ENCODE measurements around the gene PHF5A.

PHF5A gene, protein sequence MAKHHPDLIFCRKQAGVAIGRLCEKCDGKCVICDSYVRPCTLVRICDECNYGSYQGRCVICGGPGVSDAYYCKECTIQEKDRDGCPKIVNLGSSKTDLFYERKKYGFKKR

DNA sequence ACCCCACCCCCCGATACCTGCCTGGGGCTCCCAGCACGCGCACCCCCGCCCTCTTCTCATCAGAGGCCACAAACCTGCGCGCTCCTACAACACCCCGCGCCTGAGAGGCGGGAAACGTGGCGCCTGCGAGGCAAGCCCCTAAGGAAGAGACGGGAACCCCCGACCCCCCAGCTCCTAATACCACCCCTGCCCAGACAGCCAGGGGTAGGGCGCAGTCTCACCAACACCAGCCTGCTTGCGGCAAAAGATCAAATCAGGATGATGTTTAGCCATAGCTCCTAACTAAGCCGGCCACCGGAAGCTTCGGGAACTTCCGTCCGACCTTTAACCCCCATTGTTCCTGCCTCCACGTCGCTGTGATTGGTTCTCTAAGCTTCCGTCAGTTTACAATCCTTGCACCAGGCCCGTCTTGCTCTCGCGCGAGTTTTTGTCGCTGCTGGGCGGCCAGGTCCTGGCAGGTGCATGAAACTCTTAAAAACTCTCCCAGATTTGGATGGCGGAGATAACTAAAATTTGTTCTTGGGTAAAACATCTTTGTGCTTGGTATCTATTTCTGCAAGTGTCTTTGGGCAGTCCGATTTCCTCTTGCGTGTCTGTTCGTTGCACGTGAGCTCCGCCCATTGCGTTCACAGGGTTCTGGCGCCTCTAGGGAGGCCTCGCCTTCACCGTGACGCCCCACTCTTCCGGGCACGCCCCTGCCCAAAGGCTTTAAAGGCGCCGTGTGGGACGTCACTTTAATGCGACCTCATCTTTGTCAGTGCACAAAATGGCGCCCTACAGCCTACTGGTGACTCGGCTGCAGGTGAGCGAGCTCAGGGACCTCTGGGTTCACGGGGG lies at the start of gene PHF5A, which contains the start of gene ACO2:
Gene PHF5A (minus strand): TSS at position 312 of the 837 bp plus-strand sequence. CDS start 39 bp downstream, at position 273.
Gene ACO2 (plus strand): TSS at position 737 of the 837 bp plus-strand sequence. CDS start 30 bp downstream, at position 767.
- no peaks in the 10 kb centered on the region for H3K9me3 Mint-ChIP-seq
- H3K27me3 Mint-ChIP-seq, result no peaks in the 10 kb centered on the region
- H3K4me3 Mint-ChIP-seq, result peak within 1 kb of the TSS; percentile 97
- peak; percentile 100 for DNase-seq
- peak within 1 kb of the TSS; percentile 100 for H3K27ac Mint-ChIP-seq
- H3K4me1 Mint-ChIP-seq (ENCODE audit: low read depth), result peaks cover 65% of the 10 kb centered on the region
- peaks cover 89% of the 10 kb centered on the region for H3K36me3 Mint-ChIP-seq (ENCODE audit: low read depth)

DNA sequence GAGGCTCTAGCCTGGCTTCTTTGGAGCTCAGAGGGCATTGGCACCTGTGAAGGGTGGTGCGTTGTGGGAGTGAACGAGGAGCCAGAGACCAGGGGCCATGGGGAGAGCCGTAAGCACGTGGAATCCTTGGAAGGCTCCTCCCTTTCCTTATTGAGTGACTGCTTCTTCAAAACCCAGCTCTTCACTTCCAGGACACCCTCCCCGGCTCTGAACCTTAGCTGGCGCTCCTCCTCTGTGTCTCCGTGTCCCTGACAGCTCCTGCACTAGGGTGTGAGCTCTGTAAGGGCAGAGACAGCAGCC lies 49.5 kb upstream of the PHF5A start:
- Mint-ChIP-seq H3K27ac (peak overlapping the region; percentile 82), H3K36me3 (ENCODE audit: low read depth) (peaks cover 81% of the 10 kb centered on the region), H3K4me1 (ENCODE audit: low read depth) (peaks cover 11% of the 10 kb centered on the region), H3K9me3 (no peaks in the 10 kb centered on the region), H3K27me3 (no peaks in the 10 kb centered on the region), H3K4me3 (no peak overlapping the region)
- DNase-seq, result no peak

DNA sequence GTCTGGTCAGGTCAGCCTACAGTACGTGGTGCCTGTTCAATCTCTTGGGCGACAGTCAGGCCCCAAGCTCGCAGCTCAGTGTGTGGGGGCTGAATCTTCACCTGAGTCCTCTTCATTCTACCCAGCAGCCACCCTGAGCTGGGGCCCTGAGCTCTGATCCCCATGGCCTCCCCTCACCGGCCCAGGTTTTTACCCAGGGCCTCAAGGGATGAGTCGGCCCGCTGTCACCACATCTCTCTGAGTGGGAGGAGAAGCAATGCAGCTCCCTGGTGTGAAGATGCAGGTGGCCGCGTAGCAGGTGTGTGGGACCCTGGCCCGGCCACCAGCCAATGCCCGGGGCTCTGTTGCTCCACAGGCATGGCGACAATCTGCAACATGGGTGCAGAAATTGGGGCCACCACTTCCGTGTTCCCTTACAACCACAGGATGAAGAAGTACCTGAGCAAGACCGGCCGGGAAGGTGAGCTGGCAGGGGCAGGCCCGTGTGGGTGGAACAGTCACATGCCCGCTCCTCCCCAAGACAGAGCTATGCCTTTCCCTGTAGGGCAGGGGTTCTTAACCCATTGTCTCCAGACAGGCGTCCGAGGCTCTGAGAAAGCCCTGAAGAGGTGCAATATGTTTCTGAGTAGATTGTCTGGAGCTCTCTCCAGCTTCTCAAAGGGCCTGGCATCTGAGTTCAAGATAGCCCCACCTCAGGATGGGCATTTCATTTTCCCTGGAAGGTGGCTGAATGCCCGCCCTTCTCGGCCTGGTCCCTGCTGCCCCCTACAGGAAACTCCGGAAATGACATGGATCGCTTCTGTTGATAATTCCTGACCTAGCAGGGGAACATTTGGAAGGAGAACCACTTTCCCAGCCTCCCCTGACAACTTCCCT lies 48.9 kb upstream of the PHF5A start:
- H3K4me1 Mint-ChIP-seq (ENCODE audit: low read depth), result peaks cover 11% of the 10 kb centered on the region
- peaks cover 81% of the 10 kb centered on the region for H3K36me3 Mint-ChIP-seq (ENCODE audit: low read depth)
- no peaks in the 10 kb centered on the region for H3K27me3 Mint-ChIP-seq
- DNase-seq, result peak; percentile 56
- peak overlapping the region; percentile 82 for H3K27ac Mint-ChIP-seq
- H3K4me3 Mint-ChIP-seq, result no peak overlapping the region
- H3K9me3 Mint-ChIP-seq, result no peaks in the 10 kb centered on the region

GRCh38 chr22:41516462-41516861 lies 48.0 kb upstream of the PHF5A start:
- Mint-ChIP-seq H3K27ac (no peak overlapping the region), H3K36me3 (ENCODE audit: low read depth) (peaks cover 88% of the 10 kb centered on the region), H3K4me3 (no peak overlapping the region), H3K4me1 (ENCODE audit: low read depth) (peaks cover 11% of the 10 kb centered on the region), H3K9me3 (no peaks in the 10 kb centered on the region), H3K27me3 (no peaks in the 10 kb centered on the region)
- no peak for DNase-seq

- Mint-ChIP-seq H3K27me3 (no peaks in the 10 kb centered on the region), H3K9me3 (no peaks in the 10 kb centered on the region), H3K4me3 (no peak overlapping the region), H3K36me3 (ENCODE audit: low read depth) (peaks cover 94% of the 10 kb centered on the region), H3K27ac (peak overlapping the region; percentile 60), H3K4me1 (ENCODE audit: low read depth) (peaks cover 11% of the 10 kb centered on the region)
- DNase-seq, result no peak
Measured at GRCh38 chr22:41513391-41513790, 44.9 kb upstream of the PHF5A start.

DNA sequence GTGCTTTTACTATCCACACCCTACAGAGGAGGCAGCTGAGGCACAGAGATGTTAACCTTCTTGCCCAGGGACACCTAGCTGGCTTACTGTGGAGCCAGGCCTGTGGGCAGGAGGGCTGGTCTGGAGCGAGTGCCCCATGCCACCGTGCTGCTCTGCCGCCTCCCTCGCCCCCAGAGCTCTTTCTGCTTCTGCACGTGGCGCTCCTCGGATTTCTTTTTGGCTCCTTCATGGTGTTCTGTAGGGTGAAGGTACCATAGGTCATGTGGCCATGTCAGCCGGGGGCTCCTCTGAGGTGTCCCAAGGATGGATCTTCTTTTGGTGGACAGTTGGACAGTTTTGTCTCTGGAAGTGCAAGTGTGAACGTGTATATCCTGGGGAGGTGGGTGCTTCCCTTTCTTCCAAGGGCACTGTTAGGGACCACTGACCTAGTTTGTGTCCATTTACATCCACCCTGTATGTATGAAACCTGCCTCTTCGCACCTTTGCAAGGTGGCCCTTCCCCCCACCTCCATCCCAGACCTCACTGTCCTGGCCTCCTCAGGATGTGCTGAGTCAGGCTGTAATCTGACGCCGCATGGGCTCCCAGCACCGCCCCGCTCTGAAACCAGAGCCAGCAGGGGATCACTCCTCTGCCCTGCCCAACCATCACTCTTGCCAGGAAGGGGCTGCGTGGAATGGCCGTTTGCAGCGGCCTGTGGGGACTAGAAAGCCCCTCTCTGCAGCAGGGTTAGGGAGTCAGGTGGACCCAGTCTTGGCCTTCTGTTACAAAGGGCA lies 44.1 kb upstream of the PHF5A start:
- H3K27ac Mint-ChIP-seq, result no peak overlapping the region
- DNase-seq, result no peak
- H3K36me3 Mint-ChIP-seq (ENCODE audit: low read depth), result peaks cover 94% of the 10 kb centered on the region
- no peaks in the 10 kb centered on the region for H3K9me3 Mint-ChIP-seq
- H3K4me3 Mint-ChIP-seq, result no peak overlapping the region
- no peaks in the 10 kb centered on the region for H3K27me3 Mint-ChIP-seq
- peaks cover 11% of the 10 kb centered on the region for H3K4me1 Mint-ChIP-seq (ENCODE audit: low read depth)

DNA sequence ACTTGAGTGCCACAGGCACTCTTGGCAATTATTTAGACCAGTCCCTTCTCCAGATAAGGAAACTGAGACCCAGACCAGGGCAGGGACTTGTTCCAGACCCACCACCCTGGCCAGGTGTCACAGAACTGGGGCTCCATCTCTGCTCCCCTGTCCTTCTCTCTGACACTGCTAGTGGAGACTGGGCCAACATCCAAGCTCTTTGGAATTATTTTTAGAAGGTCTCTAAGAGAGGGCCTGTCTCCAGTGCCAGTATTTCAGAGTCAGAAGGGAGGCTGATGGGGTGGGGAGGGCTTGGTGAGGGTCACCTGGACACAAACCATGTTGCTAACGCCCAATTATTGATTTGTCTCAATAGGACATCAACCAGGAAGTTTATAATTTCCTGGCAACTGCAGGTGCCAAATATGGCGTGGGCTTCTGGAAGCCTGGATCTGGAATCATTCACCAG lies 43.1 kb upstream of the PHF5A start:
- H3K9me3 Mint-ChIP-seq, result no peaks in the 10 kb centered on the region
- H3K27ac Mint-ChIP-seq, result no peak overlapping the region
- no peaks in the 10 kb centered on the region for H3K27me3 Mint-ChIP-seq
- DNase-seq, result no peak
- H3K4me3 Mint-ChIP-seq, result no peak overlapping the region
- H3K36me3 Mint-ChIP-seq (ENCODE audit: low read depth), result peaks cover 94% of the 10 kb centered on the region
- peaks cover 2% of the 10 kb centered on the region for H3K4me1 Mint-ChIP-seq (ENCODE audit: low read depth)

GRCh38 chr22:41508770-41509170 lies 40.3 kb upstream of the PHF5A start:
- Mint-ChIP-seq H3K4me1 (ENCODE audit: low read depth) (peaks cover 2% of the 10 kb centered on the region), H3K9me3 (no peaks in the 10 kb centered on the region), H3K4me3 (no peak overlapping the region), H3K27me3 (no peaks in the 10 kb centered on the region), H3K36me3 (ENCODE audit: low read depth) (peaks cover 84% of the 10 kb centered on the region), H3K27ac (no peak overlapping the region)
- DNase-seq, result no peak

- H3K36me3 Mint-ChIP-seq (ENCODE audit: low read depth), result peaks cover 82% of the 10 kb centered on the region
Measured at GRCh38 chr22:41507330-41508063, 39.0 kb upstream of the PHF5A start.

GRCh38 chr22:41505511-41506220 lies 37.2 kb upstream of the PHF5A start:
- H3K27ac Mint-ChIP-seq, result no peak overlapping the region
- no peak overlapping the region for H3K4me3 Mint-ChIP-seq
- H3K4me1 Mint-ChIP-seq (ENCODE audit: low read depth), result peaks cover 2% of the 10 kb centered on the region
- no peak for DNase-seq
- H3K36me3 Mint-ChIP-seq (ENCODE audit: low read depth), result peaks cover 84% of the 10 kb centered on the region
- no peaks in the 10 kb centered on the region for H3K9me3 Mint-ChIP-seq
- no peaks in the 10 kb centered on the region for H3K27me3 Mint-ChIP-seq

More at GRCh38 chr22:41507330-41508063, 39.0 kb upstream of the PHF5A start:
- Mint-ChIP-seq H3K4me1 (ENCODE audit: low read depth) (peaks cover 2% of the 10 kb centered on the region), H3K9me3 (no peaks in the 10 kb centered on the region), H3K4me3 (no peak overlapping the region), H3K27ac (peak overlapping the region; percentile 8), H3K27me3 (no peaks in the 10 kb centered on the region)
- DNase-seq, result no peak

- Mint-ChIP-seq H3K9me3 (no peaks in the 10 kb centered on the region), H3K4me1 (ENCODE audit: low read depth) (peaks cover 2% of the 10 kb centered on the region), H3K27ac (no peak overlapping the region), H3K4me3 (no peak overlapping the region), H3K27me3 (no peaks in the 10 kb centered on the region), H3K36me3 (ENCODE audit: low read depth) (peaks cover 82% of the 10 kb centered on the region)
- no peak for DNase-seq
Measured at GRCh38 chr22:41504816-41505215, 36.3 kb upstream of the PHF5A start.

DNA sequence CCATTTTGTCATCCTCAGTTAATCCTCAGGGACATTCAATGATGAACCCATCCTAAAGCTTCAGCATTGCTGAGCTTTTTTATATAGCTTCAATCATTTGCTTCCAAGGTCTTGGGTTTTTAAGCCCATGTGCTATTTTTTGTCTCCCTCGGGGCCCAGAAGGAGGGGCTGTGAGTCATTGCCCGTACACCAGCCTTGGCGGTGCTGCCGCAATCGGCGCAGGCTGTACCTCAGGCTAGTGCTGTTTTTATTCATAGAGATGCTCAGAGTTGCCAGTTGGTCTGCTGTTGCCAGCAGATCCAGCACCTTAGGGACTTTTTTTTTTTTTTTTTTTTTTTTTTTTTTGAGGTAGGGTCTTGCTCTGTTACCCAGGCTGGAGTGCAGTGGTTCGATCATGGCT lies 35.9 kb upstream of the PHF5A start:
- Mint-ChIP-seq H3K27me3 (no peaks in the 10 kb centered on the region), H3K36me3 (ENCODE audit: low read depth) (peaks cover 84% of the 10 kb centered on the region), H3K27ac (peak overlapping the region; percentile 12), H3K4me3 (no peak overlapping the region), H3K9me3 (no peaks in the 10 kb centered on the region), H3K4me1 (ENCODE audit: low read depth) (peaks cover 2% of the 10 kb centered on the region)
- DNase-seq, result no peak

DNA sequence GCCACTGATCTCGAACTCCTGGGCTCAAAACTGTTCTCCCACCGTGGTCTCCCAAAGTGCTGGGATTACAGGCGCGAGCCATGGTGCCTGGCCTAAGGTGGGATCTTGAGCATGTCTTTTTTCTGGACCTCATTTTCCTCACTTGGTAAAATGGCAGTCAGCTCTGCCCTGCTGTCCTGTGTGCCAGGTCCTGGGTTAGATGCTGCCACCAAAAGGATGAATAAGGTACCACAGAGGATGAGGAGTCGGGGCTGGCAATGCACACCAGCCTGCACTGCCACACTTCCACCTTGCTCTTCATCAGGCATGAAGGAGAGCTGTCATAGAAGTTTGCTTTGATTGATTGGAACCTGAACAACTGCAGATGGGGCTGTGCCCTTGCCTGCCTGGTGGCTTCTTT lies 32.7 kb upstream of the PHF5A start:
- Mint-ChIP-seq H3K27ac (peak overlapping the region; percentile 18), H3K27me3 (no peaks in the 10 kb centered on the region), H3K9me3 (no peaks in the 10 kb centered on the region), H3K4me3 (no peak overlapping the region), H3K36me3 (ENCODE audit: low read depth) (peaks cover 71% of the 10 kb centered on the region), H3K4me1 (ENCODE audit: low read depth) (peaks cover 2% of the 10 kb centered on the region)
- DNase-seq, result no peak
